H9 (cell line): ENCODE data around the gene CLIC6. TPM values are rescaled to one million over a fixed set of nuclear protein-coding genes. Genes with fewer than 3 reads are reported as not detected.

Experiments
- DNase-seq: peaks from one replicate; pipeline ENCODE4 v3.0.0-alpha.2; 2017
- H2AFZ ChIP-seq: one replicate; pipeline ENCODE4 v1.6.1; 2013; ENCODE audit warnings: mild to moderate bottlenecking, low read length, control low read depth, moderate library complexity
- H2AK5ac ChIP-seq: 2 replicates; pipeline ENCODE4 v1.6.1; 2013; ENCODE audit warnings: low read length, control low read depth, mixed read lengths; ENCODE audit not compliant: insufficient read length
- H2BK120ac ChIP-seq: one replicate; pipeline ENCODE4 v1.6.1; 2013; ENCODE audit warnings: low read depth, mild to moderate bottlenecking, low read length, control low read depth, inconsistent platforms; ENCODE audit not compliant: poor library complexity, severe bottlenecking
- H2BK12ac ChIP-seq: 2 replicates; pipeline ENCODE4 v1.6.1; 2013; ENCODE audit warnings: low read length, control low read depth, mixed read lengths, low read depth; ENCODE audit not compliant: insufficient read length
- H2BK15ac ChIP-seq: 2 replicates; pipeline ENCODE4 v1.6.1; 2013; ENCODE audit warnings: low read depth, low read length, control low read depth
- H2BK20ac ChIP-seq: one replicate; pipeline ENCODE4 v1.6.1; 2013; ENCODE audit warnings: low read depth, mild to moderate bottlenecking, low read length, control low read depth, inconsistent platforms; ENCODE audit not compliant: poor library complexity, severe bottlenecking
- H2BK5ac ChIP-seq: 2 replicates; pipeline ENCODE4 v1.6.1; 2013; ENCODE audit warnings: low read length, control low read depth, mixed read lengths; ENCODE audit not compliant: insufficient read length
- H3K14ac ChIP-seq: 2 replicates; pipeline ENCODE4 v1.6.1; 2013; ENCODE audit warnings: low read length, control low read depth; ENCODE audit not compliant: insufficient read depth
- H3K18ac ChIP-seq: 2 replicates; pipeline ENCODE4 v1.6.1; 2013; ENCODE audit warnings: low read depth, mild to moderate bottlenecking, mixed read lengths, low read length, control low read depth; ENCODE audit not compliant: insufficient read length
- H3K23ac ChIP-seq: 2 replicates; pipeline ENCODE4 v1.6.1; 2013; ENCODE audit warnings: low read length, control low read depth, mixed read lengths, low read depth; ENCODE audit not compliant: insufficient read length
- H3K23me2 ChIP-seq: 2 replicates; pipeline ENCODE4 v1.6.1; 2013; ENCODE audit warnings: low read depth, mild to moderate bottlenecking, mixed read lengths, low read length, control low read depth; ENCODE audit not compliant: insufficient read length, poor library complexity, severe bottlenecking
- H3K27ac ChIP-seq: 2 replicates; pipeline ENCODE4 v1.5.1; 2013; ENCODE audit warnings: low read length, control low read depth, mixed read lengths, low read depth; ENCODE audit not compliant: insufficient read length
- H3K27me3 ChIP-seq: 2 replicates; pipeline ENCODE4 v1.6.1; 2013; ENCODE audit warnings: low read length, control low read depth, inconsistent platforms; ENCODE audit not compliant: insufficient read depth
- H3K4ac ChIP-seq: 2 replicates; pipeline ENCODE4 v1.6.1; 2013; ENCODE audit warnings: low read depth, mild to moderate bottlenecking, control low read depth, inconsistent platforms, low read length, moderate library complexity
- H3K4me1 ChIP-seq: 2 replicates; pipeline ENCODE4 v1.6.1; 2013; ENCODE audit warnings: low read length, control low read depth, inconsistent platforms; ENCODE audit not compliant: insufficient read depth
- H3K4me2 ChIP-seq: 2 replicates; pipeline ENCODE4 v1.6.1; 2013; ENCODE audit warnings: low read length, control low read depth, mixed read lengths; ENCODE audit not compliant: insufficient read length, insufficient read depth
- H3K56ac ChIP-seq: 2 replicates; pipeline ENCODE4 v1.6.1; 2013; ENCODE audit warnings: low read depth, mild to moderate bottlenecking, mixed read lengths, low read length, control low read depth; ENCODE audit not compliant: insufficient read length
- H3K79me1 ChIP-seq: 2 replicates; pipeline ENCODE4 v1.6.1; 2013; ENCODE audit warnings: low read depth, mild to moderate bottlenecking, moderate library complexity, low read length, control low read depth, inconsistent platforms; ENCODE audit not compliant: insufficient read depth, poor library complexity, severe bottlenecking
- H3K79me2 ChIP-seq: 2 replicates; pipeline ENCODE4 v1.6.1; 2013; ENCODE audit warnings: low read length, control low read depth, inconsistent platforms; ENCODE audit not compliant: insufficient read depth
- H3K9ac ChIP-seq: 2 replicates; pipeline ENCODE4 v1.6.1; 2013; ENCODE audit warnings: low read length, control low read depth, mixed read lengths; ENCODE audit not compliant: insufficient read length; ENCODE audit errors: extremely low read depth
- H3K9me3 ChIP-seq: one replicate; pipeline ENCODE4 v1.6.1; 2013; ENCODE audit warnings: low read depth, low read length, inconsistent platforms; ENCODE audit not compliant: control insufficient read depth
- H3T11ph ChIP-seq: one replicate; pipeline ENCODE4 v1.6.1; 2013; ENCODE audit warnings: mild to moderate bottlenecking, low read length, control low read depth, inconsistent platforms
- H4K20me1 ChIP-seq: one replicate; pipeline ENCODE4 v1.6.1; 2013; ENCODE audit not compliant: control insufficient read depth, insufficient read length, insufficient read depth
- H4K5ac ChIP-seq: 2 replicates; pipeline ENCODE4 v1.6.1; 2013; ENCODE audit warnings: low read depth, mild to moderate bottlenecking, mixed read lengths, low read length, control low read depth; ENCODE audit not compliant: insufficient read length
- H4K8ac ChIP-seq: replicated peaks from 2 replicates; pipeline ENCODE4 v1.6.1; 2013; ENCODE audit warnings: low read length, control low read depth, mixed read lengths, low read depth; ENCODE audit not compliant: insufficient read length
- H4K91ac ChIP-seq: 2 replicates; pipeline ENCODE4 v1.6.1; 2013; ENCODE audit warnings: low read depth, mild to moderate bottlenecking, moderate library complexity, mixed read lengths, low read length, control low read depth; ENCODE audit not compliant: insufficient read length
- H3K27ac Mint-ChIP-seq, 3 experiments: 2 replicates in 2 of 3; 3 replicates in 1 of 3; pipeline ENCODE4 v1.8.0; 2020 to 2021; ENCODE audit warnings: mixed read lengths in 3 of 3, mild to moderate bottlenecking in 1 of 3, moderate library complexity in 1 of 3
- H3K27me3 Mint-ChIP-seq: 2 replicates; pipeline ENCODE4 v1.8.0; 2021; ENCODE audit warnings: low read depth, mild to moderate bottlenecking, moderate library complexity, mixed read lengths
- H3K36me3 Mint-ChIP-seq, 3 experiments: 2 replicates in 2 of 3; 3 replicates in 1 of 3; pipeline ENCODE4 v1.8.0; 2020 to 2021; ENCODE audit warnings: low read depth in 3 of 3, mixed read lengths in 3 of 3; ENCODE audit not compliant: insufficient read depth in 1 of 3
- H3K4me1 Mint-ChIP-seq, 2 experiments: 2 replicates each; pipeline ENCODE4 v1.8.0; 2020; ENCODE audit warnings: mixed read lengths in 2 of 2
- H3K4me3 Mint-ChIP-seq, 2 experiments: 2 replicates in 1 of 2; 3 replicates in 1 of 2; pipeline ENCODE4 v1.8.0; 2020 to 2021; ENCODE audit warnings: mild to moderate bottlenecking in 2 of 2, mixed read lengths in 2 of 2, moderate library complexity in 1 of 2
- H3K9me3 Mint-ChIP-seq, 2 experiments: 2 replicates in 1 of 2; 3 replicates in 1 of 2; pipeline ENCODE4 v1.8.0; 2020; ENCODE audit warnings: mild to moderate bottlenecking in 2 of 2, mixed read lengths in 2 of 2, moderate library complexity in 1 of 2
- CTCF ChIP-seq: fragments of 200-600 bp; sonication (generic); conservative IDR thresholded peaks from 3 replicates; pipeline ENCODE4 v1.8.0; 2021; ENCODE audit warnings: antibody characterized with exemption, mild to moderate bottlenecking
- WGBS: extraction: QIAGEN DNeasy Blood & Tissue Kit; methylation state at CpG from one replicate; pipeline ENCODE4 v1.1.7; 2013; ENCODE audit warnings: missing lambda C conversion rate, low lambda C conversion rate, mixed read lengths; ENCODE audit not compliant: insufficient read length; ENCODE audit errors: extremely low coverage; 5-methylcytosine and 5-hydroxymethylcytosine counted together
- total RNA-seq: library from RNA; stranded (reverse); gene quantifications from 2 replicates; pipeline ENCODE4 v1.2.1, GENCODE V29; 2021

The CLIC6 gene
- total RNA-seq, 1 experiment from 2014 or later: 1.3 TPM

GRCh38 chr21:34671462-34671861, 2.7 kb downstream of the CLIC6 start:
- Mint-ChIP-seq H3K9me3 (no peaks in the 10 kb centered on the region; a peak in 1 of 5 replicates), H3K27me3 (peaks cover 67% of the 10 kb centered on the region), H3K27ac (no peak overlapping the region)

More at GRCh38 chr21:34671462-34671861, 2.7 kb downstream of the CLIC6 start:
- DNase-seq: no peak
- H3K4ac ChIP-seq: no peak overlapping the region
- H3K4me1 Mint-ChIP-seq: peaks cover 30 to 35% of the 10 kb centered on the region in 2 experiments
- no peak overlapping the region for H4K8ac ChIP-seq
- peak overlapping the region in 1 of 2 experiments; percentile 10; a peak in 3 of 5 replicates for H3K4me3 Mint-ChIP-seq
- no peak overlapping the region for H3K56ac ChIP-seq
- no peak overlapping the region for H3K18ac ChIP-seq
- H3K27me3 ChIP-seq: peaks cover 11% of the 10 kb centered on the region; the same call in 1 of the 2 replicates
- H3K14ac ChIP-seq: no peak overlapping the region
- H3K79me2 ChIP-seq: no peaks in the 10 kb centered on the region
- H3K9ac ChIP-seq: no peak overlapping the region
- H3K4me1 ChIP-seq: no peaks in the 10 kb centered on the region
- no peak overlapping the region for H2BK20ac ChIP-seq
- H3K36me3 Mint-ChIP-seq: peaks cover 0 to 4% (median 0%) of the 10 kb centered on the region in 3 experiments; a peak in 1 of 7 replicates
- H2BK15ac ChIP-seq: no peak overlapping the region
- H2BK12ac ChIP-seq: no peak overlapping the region
- WGBS: no CpG with 5 or more reads among the region's 1 CpG
- H2AK5ac ChIP-seq: no peak overlapping the region
- H3K79me1 ChIP-seq: no peaks in the 10 kb centered on the region
- peaks cover 12% of the 10 kb centered on the region for H3K23me2 ChIP-seq
- H4K20me1 ChIP-seq: no peaks in the 10 kb centered on the region
- H3K27ac ChIP-seq: no peak overlapping the region
- no peak overlapping the region for H4K5ac ChIP-seq
- H4K91ac ChIP-seq: no peak overlapping the region
- H3K4me2 ChIP-seq: peak overlapping the region; percentile 67
- no peak overlapping the region for H2AFZ ChIP-seq
- H3K9me3 ChIP-seq: no peaks in the 10 kb centered on the region
- H2BK5ac ChIP-seq: no peak overlapping the region
- TF ChIP-seq CTCF: no peak
- H2BK120ac ChIP-seq: no peak overlapping the region
- H3K23ac ChIP-seq: no peak overlapping the region
- H3T11ph ChIP-seq: no peak overlapping the region
